WTC11 (cell line): ENCODE data around the gene ANKRD36B.
"Not testable (repeated sequence)": the region's sequence is repeated elsewhere in the genome, so short reads cannot be mapped to it uniquely, and the experiment has no call there.

Experiments used
- CTCF ChIP-seq: fragments of 200-600 bp; IDR thresholded peaks from 2 replicates; pipeline ENCODE4 v1.8.0; 2022; ENCODE audit warnings: antibody characterized with exemption
- E2F1 ChIP-seq: sonication (generic); formaldehyde crosslinking; IDR thresholded peaks from 2 replicates; pipeline ENCODE4 v1.8.0; 2022; ENCODE audit warnings: mild to moderate bottlenecking, missing genetic modification reagents
- E2F5 ChIP-seq: sonication (generic); formaldehyde crosslinking; IDR thresholded peaks from 2 replicates; pipeline ENCODE4 v1.8.1; 2022; ENCODE audit warnings: mild to moderate bottlenecking, moderate library complexity, missing genetic modification reagents
- MAX ChIP-seq: sonication (generic); formaldehyde crosslinking; IDR thresholded peaks from 2 replicates; pipeline ENCODE4 v1.8.0; 2022; ENCODE audit warnings: mild to moderate bottlenecking, missing genetic modification reagents
- NFYB ChIP-seq: sonication (generic); formaldehyde crosslinking; conservative IDR thresholded peaks from 2 replicates; pipeline ENCODE4 v1.8.0; 2022; ENCODE audit warnings: low read depth, missing genetic modification reagents
- RORB ChIP-seq: fragments of 250-450 bp; sonication (Bioruptor Pico); IDR thresholded peaks from 2 replicates; pipeline ENCODE4 v1.9.0; 2021; ENCODE audit warnings: mild to moderate bottlenecking
- USF1 ChIP-seq: sonication (generic); formaldehyde crosslinking; IDR thresholded peaks from 2 replicates; pipeline ENCODE4 v1.8.0; 2022; ENCODE audit warnings: mild to moderate bottlenecking, missing genetic modification reagents
- USF2 ChIP-seq: sonication (generic); formaldehyde crosslinking; IDR thresholded peaks from 2 replicates; pipeline ENCODE4 v1.8.1; 2023; ENCODE audit warnings: mild to moderate bottlenecking, missing genetic modification reagents, moderate library complexity

GRCh38 chr2:97596180-97596579 lies 6.5 kb upstream of the ANKRD36B start:
- TF ChIP-seq CTCF; E2F1 (CRISPR knock-in tag); MAX (CRISPR knock-in tag); USF2 (CRISPR knock-in tag); USF1 (CRISPR knock-in tag); RORB (CRISPR knock-in tag); NFYB (CRISPR knock-in tag); E2F5 (CRISPR knock-in tag): not testable (repeated sequence)
